ENCODE measurements around the gene PLEKHG5. TPM values are rescaled to one million over a fixed set of nuclear protein-coding genes. Genes with fewer than 3 reads are reported as not detected.

The PLEKHG5 gene
- polyA plus RNA-seq, 3 donors, result 0.03 TPM; not detected in 2

DNA sequence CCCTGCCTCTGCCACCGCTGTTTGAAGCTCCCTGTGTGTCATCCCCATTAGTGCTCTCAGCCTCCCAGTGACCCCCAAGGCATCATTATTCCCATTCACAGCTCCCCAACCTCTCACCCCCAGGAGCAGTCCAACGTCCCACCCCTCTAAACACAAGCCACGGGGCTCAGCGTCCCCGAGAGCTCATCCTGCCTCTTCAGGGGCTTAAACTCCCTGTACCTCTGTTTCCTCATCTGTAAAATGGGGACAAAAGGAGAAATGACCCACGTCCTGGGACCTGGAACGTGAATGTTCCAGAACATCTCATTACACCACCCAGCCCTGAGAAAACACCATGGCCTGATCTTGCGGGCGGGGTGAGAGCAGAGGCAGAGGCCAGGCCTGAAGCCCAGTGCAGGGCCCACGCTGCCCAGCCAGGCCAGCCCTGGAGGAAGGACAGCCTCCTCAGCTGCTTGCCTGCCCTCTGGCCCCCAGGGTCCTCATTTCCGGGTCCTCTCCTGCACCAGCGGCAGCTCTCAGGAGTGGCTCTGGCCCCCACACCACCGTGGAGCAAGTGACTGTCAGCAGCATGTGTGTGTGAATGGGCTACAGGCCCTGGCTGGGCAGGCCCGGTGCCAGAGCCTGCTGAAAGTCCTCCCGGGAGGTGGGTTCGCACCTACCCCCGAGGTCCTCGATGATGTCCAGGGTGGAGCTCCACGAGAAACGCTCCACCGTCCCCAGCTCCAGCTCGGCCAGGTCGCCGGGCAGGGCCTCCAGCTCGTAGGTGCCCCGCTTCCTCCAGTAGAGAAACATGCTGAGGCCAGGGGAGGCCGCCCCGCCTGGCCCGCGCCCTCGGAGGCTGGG, 14.1 kb upstream of the PLEKHG5 start:
- TF ChIP-seq, protein P1, sequence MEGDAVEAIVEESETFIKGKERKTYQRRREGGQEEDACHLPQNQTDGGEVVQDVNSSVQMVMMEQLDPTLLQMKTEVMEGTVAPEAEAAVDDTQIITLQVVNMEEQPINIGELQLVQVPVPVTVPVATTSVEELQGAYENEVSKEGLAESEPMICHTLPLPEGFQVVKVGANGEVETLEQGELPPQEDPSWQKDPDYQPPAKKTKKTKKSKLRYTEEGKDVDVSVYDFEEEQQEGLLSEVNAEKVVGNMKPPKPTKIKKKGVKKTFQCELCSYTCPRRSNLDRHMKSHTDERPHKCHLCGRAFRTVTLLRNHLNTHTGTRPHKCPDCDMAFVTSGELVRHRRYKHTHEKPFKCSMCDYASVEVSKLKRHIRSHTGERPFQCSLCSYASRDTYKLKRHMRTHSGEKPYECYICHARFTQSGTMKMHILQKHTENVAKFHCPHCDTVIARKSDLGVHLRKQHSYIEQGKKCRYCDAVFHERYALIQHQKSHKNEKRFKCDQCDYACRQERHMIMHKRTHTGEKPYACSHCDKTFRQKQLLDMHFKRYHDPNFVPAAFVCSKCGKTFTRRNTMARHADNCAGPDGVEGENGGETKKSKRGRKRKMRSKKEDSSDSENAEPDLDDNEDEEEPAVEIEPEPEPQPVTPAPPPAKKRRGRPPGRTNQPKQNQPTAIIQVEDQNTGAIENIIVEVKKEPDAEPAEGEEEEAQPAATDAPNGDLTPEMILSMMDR (IDR thresholded peaks at IDR 0.05), result no peak
- Histone ChIP-seq H3K79me2 (ENCODE audit: insufficient read depth, low read length) (no peaks in the 10 kb centered on the region), H3K9ac (ENCODE audit: insufficient read depth, low read length, poor library complexity, severe bottlenecking) (no peak overlapping the region), H3K4me1 (ENCODE audit: control insufficient read depth in 1 of 2, insufficient read depth in 2 of 2, low read length in 2 of 2) (peaks cover 0 to 3% of the 10 kb centered on the region in 2 donors), H4K20me1 (ENCODE audit: insufficient read depth, low read length) (no peaks in the 10 kb centered on the region), H3K36me3 (replicated peaks in 1 of 2; ENCODE audit: control insufficient read depth in 1 of 2, insufficient read depth in 2 of 2, low read length in 2 of 2) (no peaks in the 10 kb centered on the region), H3K9me3 (replicated peaks in 1 of 2; ENCODE audit: control insufficient read depth in 1 of 2, insufficient read depth in 1 of 2, low read length in 2 of 2) (no peaks in the 10 kb centered on the region), H3K27ac (ENCODE audit: low read depth in 1 of 2, low read length in 2 of 2) (no peak overlapping the region), H3K27me3 (ENCODE audit: control insufficient read depth in 2 of 2, insufficient read depth in 2 of 2, low read length in 2 of 2) (no peaks in the 10 kb centered on the region), H3K4me3 (replicated peaks in 1 of 3; ENCODE audit: low read depth in 2 of 3, low read length in 3 of 3) (no peak overlapping the region), H2AFZ (ENCODE audit: insufficient read depth, low read depth, low read length, poor library complexity, severe bottlenecking) (no peak overlapping the region), H3K4me2 (replicated peaks; ENCODE audit: extremely low read depth, low read length, poor library complexity, severe bottlenecking) (no peak overlapping the region)
- intact Hi-C loops (cut with micrococcal nuclease), result no loop called here
- Mint-ChIP-seq H3K4me1 (peaks cover 2% of the 10 kb centered on the region), H3K27ac (no peak overlapping the region), H3K36me3 (no peaks in the 10 kb centered on the region), H3K4me3 (no peak overlapping the region), H3K9me3 (no peaks in the 10 kb centered on the region), H3K27me3 (ENCODE audit: low read depth in 3 of 3) (peaks cover 2 to 11% (median 9%) of the 10 kb centered on the region in 3 donors)
- DNase-seq, result no peak
- 95% methylated on average over 26 of the region's 31 CpGs for WGBS (ENCODE audit: insufficient coverage)

DNA sequence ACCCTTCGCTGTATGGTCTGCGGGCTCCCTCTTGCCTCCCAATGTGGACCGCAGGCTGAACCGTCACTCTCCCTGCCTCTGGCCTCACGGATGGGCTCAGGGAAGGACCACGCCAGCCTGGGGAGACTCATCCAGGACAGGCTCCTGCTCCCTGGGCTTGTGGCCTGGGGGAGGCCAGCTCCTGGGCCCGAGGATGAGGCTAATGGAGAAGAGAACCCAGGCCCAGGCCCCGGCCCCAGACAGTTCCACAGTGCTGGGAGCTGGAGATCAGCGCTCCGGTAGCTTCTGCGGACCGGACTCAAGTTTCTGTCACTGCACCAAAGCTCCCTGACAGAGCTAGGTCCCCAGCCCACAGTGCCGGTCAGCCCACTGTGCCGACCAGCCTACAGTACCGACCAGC, 13.4 kb upstream of the PLEKHG5 start:
- Histone ChIP-seq H3K4me3 (replicated peaks in 1 of 3; ENCODE audit: low read depth in 2 of 3, low read length in 3 of 3) (no peak overlapping the region), H3K27me3 (ENCODE audit: control insufficient read depth in 2 of 2, insufficient read depth in 2 of 2, low read length in 2 of 2) (no peaks in the 10 kb centered on the region), H3K27ac (ENCODE audit: low read depth in 1 of 2, low read length in 2 of 2) (no peak overlapping the region), H3K79me2 (ENCODE audit: insufficient read depth, low read length) (no peaks in the 10 kb centered on the region), H3K36me3 (replicated peaks in 1 of 2; ENCODE audit: control insufficient read depth in 1 of 2, insufficient read depth in 2 of 2, low read length in 2 of 2) (no peaks in the 10 kb centered on the region), H2AFZ (ENCODE audit: insufficient read depth, low read depth, low read length, poor library complexity, severe bottlenecking) (no peak overlapping the region), H4K20me1 (ENCODE audit: insufficient read depth, low read length) (no peaks in the 10 kb centered on the region), H3K4me2 (replicated peaks; ENCODE audit: extremely low read depth, low read length, poor library complexity, severe bottlenecking) (no peak overlapping the region), H3K9ac (ENCODE audit: insufficient read depth, low read length, poor library complexity, severe bottlenecking) (no peak overlapping the region), H3K9me3 (replicated peaks in 1 of 2; ENCODE audit: control insufficient read depth in 1 of 2, insufficient read depth in 1 of 2, low read length in 2 of 2) (no peaks in the 10 kb centered on the region), H3K4me1 (ENCODE audit: control insufficient read depth in 1 of 2, insufficient read depth in 2 of 2, low read length in 2 of 2) (peaks cover 0 to 3% of the 10 kb centered on the region in 2 donors)
- Mint-ChIP-seq H3K36me3 (no peaks in the 10 kb centered on the region), H3K4me1 (peaks cover 2% of the 10 kb centered on the region), H3K4me3 (no peak overlapping the region), H3K27ac (peak overlapping the region in 1 of 7 donors; percentile 30), H3K27me3 (ENCODE audit: low read depth in 3 of 3) (peaks cover 5 to 11% (median 9%) of the 10 kb centered on the region in 3 donors), H3K9me3 (no peaks in the 10 kb centered on the region)
- TF ChIP-seq, protein P1 (IDR thresholded peaks at IDR 0.05), result no peak
- DNase-seq, result no peak
- WGBS (ENCODE audit: insufficient coverage), result 96% methylated on average over 15 of the region's 15 CpGs
- intact Hi-C loops (cut with micrococcal nuclease), result no loop called here

Measured in CD14-positive monocyte (primary cell).